GM12874 (cell line): ENCODE data around the gene OLIG3.

Source experiments
- TF ChIP-seq, protein P1 (sequence below): IDR thresholded peaks from 2 replicates; pipeline ENCODE4 v1.5.1; 2011; ENCODE audit warnings: low read depth, mild to moderate bottlenecking, control low read depth, low read length, moderate library complexity; ENCODE audit not compliant: insufficient read depth

OLIG3 gene

DNA sequence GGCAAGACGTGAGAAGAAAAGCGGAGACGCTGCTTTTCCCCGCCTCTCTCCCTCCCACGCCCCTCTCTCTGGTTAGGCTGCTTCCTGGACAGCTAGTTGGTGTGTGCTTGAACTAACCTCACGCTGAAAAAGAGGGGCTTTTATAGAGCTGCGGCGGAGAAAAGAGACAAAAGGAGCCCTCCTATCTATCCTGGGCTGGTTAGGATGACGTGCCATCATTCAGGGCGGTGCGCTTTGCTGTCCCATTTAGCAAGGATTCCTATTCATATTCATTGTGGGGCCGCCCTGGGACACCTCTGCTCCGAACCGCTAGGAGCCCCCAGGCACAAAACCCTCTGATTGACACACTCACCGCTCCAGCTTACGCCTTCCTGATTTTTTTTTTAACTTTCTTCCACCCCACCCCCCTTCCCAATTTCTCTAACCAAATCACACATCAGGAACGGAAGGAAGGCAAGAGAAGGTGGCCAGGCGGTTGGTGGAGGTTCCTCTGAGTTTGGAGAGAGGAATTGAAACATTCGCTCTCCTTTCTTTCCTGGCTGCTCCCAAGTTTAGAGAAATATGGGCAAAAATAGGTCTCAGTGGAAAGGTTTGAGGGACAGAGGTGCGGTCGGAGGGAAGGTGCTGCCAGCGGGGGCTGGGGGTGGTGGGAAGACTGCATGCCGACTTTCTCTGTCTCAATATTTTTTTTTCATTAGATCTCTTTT, at the start of gene OLIG3:
Gene OLIG3, minus strand, starts transcription at position 114 of the 707 bp plus-strand sequence. CDS start 224 bp downstream, outside the sequence.
- TF ChIP-seq, protein P1, sequence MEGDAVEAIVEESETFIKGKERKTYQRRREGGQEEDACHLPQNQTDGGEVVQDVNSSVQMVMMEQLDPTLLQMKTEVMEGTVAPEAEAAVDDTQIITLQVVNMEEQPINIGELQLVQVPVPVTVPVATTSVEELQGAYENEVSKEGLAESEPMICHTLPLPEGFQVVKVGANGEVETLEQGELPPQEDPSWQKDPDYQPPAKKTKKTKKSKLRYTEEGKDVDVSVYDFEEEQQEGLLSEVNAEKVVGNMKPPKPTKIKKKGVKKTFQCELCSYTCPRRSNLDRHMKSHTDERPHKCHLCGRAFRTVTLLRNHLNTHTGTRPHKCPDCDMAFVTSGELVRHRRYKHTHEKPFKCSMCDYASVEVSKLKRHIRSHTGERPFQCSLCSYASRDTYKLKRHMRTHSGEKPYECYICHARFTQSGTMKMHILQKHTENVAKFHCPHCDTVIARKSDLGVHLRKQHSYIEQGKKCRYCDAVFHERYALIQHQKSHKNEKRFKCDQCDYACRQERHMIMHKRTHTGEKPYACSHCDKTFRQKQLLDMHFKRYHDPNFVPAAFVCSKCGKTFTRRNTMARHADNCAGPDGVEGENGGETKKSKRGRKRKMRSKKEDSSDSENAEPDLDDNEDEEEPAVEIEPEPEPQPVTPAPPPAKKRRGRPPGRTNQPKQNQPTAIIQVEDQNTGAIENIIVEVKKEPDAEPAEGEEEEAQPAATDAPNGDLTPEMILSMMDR, result no peak

GRCh38 chr6:137543114-137543513, 48.9 kb upstream of the OLIG3 start:
- TF ChIP-seq, protein P1, result no peak

GRCh38 chr6:137542713-137543112, 48.5 kb upstream of the OLIG3 start:
- TF ChIP-seq, protein P1, result no peak

- TF ChIP-seq, protein P1, result no peak
These were observed 47.4 kb upstream of the OLIG3 start for GRCh38 chr6:137541534-137542063.

- TF ChIP-seq, protein P1, result no peak
These were observed 42.0 kb upstream of the OLIG3 start for GRCh38 chr6:137536104-137536773.

GRCh38 chr6:137531376-137532092, 37.3 kb upstream of the OLIG3 start:
- TF ChIP-seq, protein P1, result no peak

DNA sequence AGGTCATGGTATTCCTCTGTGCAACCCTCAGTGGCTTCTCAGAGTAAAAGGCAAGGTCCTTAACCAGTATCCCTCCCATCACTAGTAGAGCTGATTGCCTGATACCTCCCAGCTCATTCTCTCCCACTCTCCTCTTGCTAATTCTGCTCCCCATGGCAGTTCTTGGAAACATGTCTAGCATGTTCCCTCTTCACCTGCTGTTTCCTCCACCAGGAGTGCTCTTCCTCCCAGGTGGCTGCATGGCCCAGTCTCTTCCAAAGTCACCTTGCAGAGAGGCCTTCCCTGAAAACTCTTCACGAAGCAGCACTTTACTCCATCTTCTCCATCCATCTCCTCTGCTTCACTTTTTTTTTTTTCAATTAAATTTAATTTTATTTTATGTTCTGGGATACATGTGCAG, 36.2 kb upstream of the OLIG3 start:
- TF ChIP-seq, protein P1, result no peak
